Endothelial cell of umbilical vein (primary cell): ENCODE data around the gene CREBL2.

Experiments
- CTCF ChIP-seq, 2 donors: IDR thresholded peaks; 1 replicate in 1 of 2; 2 replicates in 1 of 2; pipeline ENCODE4 v1.5.1; 2011; ENCODE audit warnings: low read length in 2 of 2, mild to moderate bottlenecking in 2 of 2, moderate library complexity in 2 of 2, control low read depth in 1 of 2, inconsistent platforms in 1 of 2, low read depth in 1 of 2; ENCODE audit not compliant: insufficient read depth in 1 of 2; ENCODE audit errors: extremely low read depth in 1 of 2
- EZH2 ChIP-seq: IDR thresholded peaks from 2 replicates; pipeline ENCODE4 v1.6.1; 2012; ENCODE audit warnings: borderline replicate concordance, low read depth, mild to moderate bottlenecking, moderate library complexity, low read length, inconsistent platforms; ENCODE audit not compliant: severe bottlenecking
- POLR2AphosphoS5 ChIP-seq: IDR thresholded peaks from 2 replicates; pipeline ENCODE4 v1.6.1; 2012; ENCODE audit warnings: low read depth, mild to moderate bottlenecking, control low read depth, low read length, moderate library complexity; ENCODE audit not compliant: insufficient read depth

- TF ChIP-seq EZH2, result no peak
- TF ChIP-seq CTCF (IDR thresholded peaks at IDR 0.05; ENCODE audit: extremely low read depth in 1 of 2, insufficient read depth in 1 of 2, low read depth in 1 of 2, low read length in 2 of 2), result no peak
- no peak for TF ChIP-seq POLR2AphosphoS5
These were observed 69.5 kb downstream of the CREBL2 start for GRCh38 chr12:12681061-12681765.
